ENCODE results near the gene ARL14EP. TPM values are rescaled to one million over a fixed set of nuclear protein-coding genes. Genes with fewer than 3 reads are reported as not detected.

Gene ARL14EP
- total RNA-seq, 1 donor from 2014 or later: 40.1 TPM

DNA sequence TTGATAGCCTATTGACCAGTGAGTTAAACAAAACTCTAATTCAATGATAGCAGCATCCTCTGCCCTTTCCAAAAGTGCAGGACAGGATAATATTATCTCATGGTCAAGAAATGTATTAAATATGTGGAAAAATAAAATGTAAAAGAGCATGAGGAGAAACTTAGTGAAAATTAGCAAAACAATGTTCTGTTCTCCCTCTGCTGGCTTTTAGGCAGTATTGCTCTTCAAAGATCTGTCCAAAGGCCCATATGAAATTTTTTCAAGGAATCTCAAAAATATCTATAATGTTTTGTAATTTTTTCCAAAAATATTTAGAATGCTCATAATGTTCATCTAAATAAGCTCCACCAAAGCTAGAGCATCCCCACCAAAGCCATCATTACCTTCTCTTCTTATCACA, 8.3 kb upstream of the ARL14EP start:
- Mint-ChIP-seq H3K27me3 (peaks cover 22% of the 10 kb centered on the region), H3K36me3 (ENCODE audit: low read depth) (no peaks in the 10 kb centered on the region), H3K4me1 (no peaks in the 10 kb centered on the region), H3K4me3 (no peak overlapping the region), H3K27ac (no peak overlapping the region), H3K9me3 (peaks cover 4% of the 10 kb centered on the region)
- no peak for ATAC-seq (ENCODE audit: low read depth)
- intact Hi-C loops (cut with micrococcal nuclease): no loop called here
- TF ChIP-seq, protein P1, sequence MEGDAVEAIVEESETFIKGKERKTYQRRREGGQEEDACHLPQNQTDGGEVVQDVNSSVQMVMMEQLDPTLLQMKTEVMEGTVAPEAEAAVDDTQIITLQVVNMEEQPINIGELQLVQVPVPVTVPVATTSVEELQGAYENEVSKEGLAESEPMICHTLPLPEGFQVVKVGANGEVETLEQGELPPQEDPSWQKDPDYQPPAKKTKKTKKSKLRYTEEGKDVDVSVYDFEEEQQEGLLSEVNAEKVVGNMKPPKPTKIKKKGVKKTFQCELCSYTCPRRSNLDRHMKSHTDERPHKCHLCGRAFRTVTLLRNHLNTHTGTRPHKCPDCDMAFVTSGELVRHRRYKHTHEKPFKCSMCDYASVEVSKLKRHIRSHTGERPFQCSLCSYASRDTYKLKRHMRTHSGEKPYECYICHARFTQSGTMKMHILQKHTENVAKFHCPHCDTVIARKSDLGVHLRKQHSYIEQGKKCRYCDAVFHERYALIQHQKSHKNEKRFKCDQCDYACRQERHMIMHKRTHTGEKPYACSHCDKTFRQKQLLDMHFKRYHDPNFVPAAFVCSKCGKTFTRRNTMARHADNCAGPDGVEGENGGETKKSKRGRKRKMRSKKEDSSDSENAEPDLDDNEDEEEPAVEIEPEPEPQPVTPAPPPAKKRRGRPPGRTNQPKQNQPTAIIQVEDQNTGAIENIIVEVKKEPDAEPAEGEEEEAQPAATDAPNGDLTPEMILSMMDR (IDR thresholded peaks at IDR 0.05): no peak
- no peak for DNase-seq
- POLR2A ChIA-PET: interaction anchor here (1.3 kb wide), 1 partner anchor 9 kb away, joined by 3 read pairs; no protein-coding TSS in a partner anchor
- CTCF ChIA-PET: interaction anchor here (1.1 kb wide), 1 partner anchor 9 kb away, joined by 3 read pairs; the partner anchor contains the start of gene ARL14EP

DNA sequence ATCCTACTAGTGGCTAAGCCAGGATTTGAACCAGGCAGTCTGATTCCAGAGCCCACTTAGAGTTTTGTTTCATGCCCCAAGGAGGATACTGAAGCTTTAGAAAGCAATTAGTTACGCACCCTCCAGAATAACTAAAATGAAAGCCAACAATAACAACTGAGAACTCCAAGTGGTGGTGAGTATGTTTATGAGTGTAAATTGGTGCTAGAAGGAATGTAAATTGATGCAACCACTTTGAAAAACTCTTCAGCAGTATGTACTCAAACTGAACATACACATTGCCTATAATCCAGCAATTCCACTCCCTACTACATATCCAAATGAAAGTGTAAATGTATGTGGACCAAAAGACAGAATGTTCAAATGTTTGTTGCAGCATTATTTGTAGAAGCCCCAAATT, 6.7 kb upstream of the ARL14EP start:
- intact Hi-C loops (cut with micrococcal nuclease): no loop called here
- POLR2A ChIA-PET: no interaction called here
- Mint-ChIP-seq H3K4me3 (no peak overlapping the region), H3K27me3 (peaks cover 20% of the 10 kb centered on the region), H3K9me3 (peaks cover under 1% of the 10 kb centered on the region), H3K4me1 (no peaks in the 10 kb centered on the region), H3K27ac (no peak overlapping the region), H3K36me3 (ENCODE audit: low read depth) (no peaks in the 10 kb centered on the region)
- ATAC-seq (ENCODE audit: low read depth): no peak
- DNase-seq: no peak
- TF ChIP-seq, protein P1 (IDR thresholded peaks at IDR 0.05): no peak
- CTCF ChIA-PET: no interaction called here

- Mint-ChIP-seq H3K4me1 (no peaks in the 10 kb centered on the region), H3K27me3 (peaks cover 20% of the 10 kb centered on the region), H3K27ac (no peak overlapping the region), H3K4me3 (no peak overlapping the region), H3K36me3 (ENCODE audit: low read depth) (no peaks in the 10 kb centered on the region), H3K9me3 (no peaks in the 10 kb centered on the region)
- no peak for DNase-seq
- TF ChIP-seq, protein P1 (IDR thresholded peaks at IDR 0.05): no peak
- intact Hi-C loops (cut with micrococcal nuclease): no loop called here
- ChIA-PET CTCF (no interaction called here), POLR2A (no interaction called here)
- no peak for ATAC-seq (ENCODE audit: low read depth)
Observed at GRCh38 chr11:30317030-30317429, 5.9 kb upstream of the ARL14EP start.

DNA sequence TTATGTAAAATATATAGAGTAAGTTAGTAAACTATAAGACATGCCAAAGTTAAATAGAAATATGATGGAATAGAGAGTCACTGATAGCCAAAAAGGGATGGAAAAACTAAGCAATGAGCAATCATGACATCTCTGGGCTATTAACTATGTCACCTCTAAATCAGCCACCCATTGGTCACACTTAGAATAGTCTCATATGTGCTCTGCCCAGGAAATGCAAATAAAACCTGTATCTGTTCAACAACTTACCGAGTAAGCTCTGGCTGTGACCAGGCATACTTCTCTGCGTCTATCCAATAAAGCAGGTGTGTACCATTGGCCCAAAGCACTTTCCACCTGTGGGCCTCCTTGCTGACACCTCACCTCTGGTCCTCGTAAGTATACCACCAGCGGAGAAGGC, 1.6 kb upstream of the ARL14EP start:
- no peak for DNase-seq
- H3K27me3 Mint-ChIP-seq: peaks cover 19% of the 10 kb centered on the region
- peaks cover 38% of the 10 kb centered on the region for H3K4me1 Mint-ChIP-seq
- intact Hi-C loops (cut with micrococcal nuclease): no loop called here
- no peaks in the 10 kb centered on the region for H3K9me3 Mint-ChIP-seq
- no peak for ATAC-seq (ENCODE audit: low read depth)
- ChIA-PET POLR2A (no interaction called here), CTCF (no interaction called here)
- no peak overlapping the region for H3K4me3 Mint-ChIP-seq
- peaks cover 11% of the 10 kb centered on the region for H3K36me3 Mint-ChIP-seq (ENCODE audit: low read depth)
- TF ChIP-seq, protein P1 (IDR thresholded peaks at IDR 0.05): no peak
- no peak overlapping the region for H3K27ac Mint-ChIP-seq

GRCh38 chr11:30322191-30322590, 713 bp upstream of the ARL14EP start:
- DNase-seq (no peak), ATAC-seq (ENCODE audit: low read depth) (no peak)
- Mint-ChIP-seq H3K27ac (no peak overlapping the region), H3K4me1 (peaks cover 46% of the 10 kb centered on the region), H3K36me3 (ENCODE audit: low read depth) (peaks cover 16% of the 10 kb centered on the region), H3K4me3 (peak overlapping the region; percentile 97), H3K9me3 (no peaks in the 10 kb centered on the region), H3K27me3 (peaks cover 17% of the 10 kb centered on the region)
- TF ChIP-seq, protein P1 (IDR thresholded peaks at IDR 0.05): no peak
- intact Hi-C loops (cut with micrococcal nuclease): loop anchor here (2.0 kb wide), 2 partner anchors 1047 to 1769 kb away; partner anchors contain the start of genes DCDC1, DNAJC24 and RCN1
- ChIA-PET CTCF (interaction anchor here (1.4 to 1.7 kb wide), 3 partner anchors 11 to 23 kb away, joined by 5 to 9 read pairs (median 6); no protein-coding TSS in a partner anchor), POLR2A (interaction anchor here (0.7 to 2.2 kb wide), 8 partner anchors 12 to 1770 kb away, joined by 3 to 25 read pairs (median 4); no protein-coding TSS in a partner anchor)

Measured in activated B cell treated with CpG ODN at 0.5 μM for 24 hours (primary cell).